SK-N-DZ (cell line): ENCODE results near the gene AP1S1.
A peak's percentile ranks its signal among the peaks of the same experiment; 100 is the strongest.
"Not testable (repeated sequence)": the region's sequence is repeated elsewhere in the genome, so short reads cannot be mapped to it uniquely, and the experiment has no call there.

Source experiments
- DNase-seq: peaks from one replicate; pipeline ENCODE4 v3.0.0-alpha.2; 2015; ENCODE audit warnings: low spot score

Gene AP1S1

GRCh38 chr7:101124376-101125056 lies 29.8 kb upstream of the AP1S1 start:
- no peak for DNase-seq

- no peak for DNase-seq
Measured at GRCh38 chr7:101125989-101126650, 28.2 kb upstream of the AP1S1 start.

GRCh38 chr7:101126651-101127459 lies 27.4 kb upstream of the AP1S1 start, which contains the start of gene SERPINE1:
SERPINE1 (plus strand) TSS chr7:101127104; CDS start chr7:101128394, 1,290 bp downstream.
- peak; percentile 27 for DNase-seq

DNA sequence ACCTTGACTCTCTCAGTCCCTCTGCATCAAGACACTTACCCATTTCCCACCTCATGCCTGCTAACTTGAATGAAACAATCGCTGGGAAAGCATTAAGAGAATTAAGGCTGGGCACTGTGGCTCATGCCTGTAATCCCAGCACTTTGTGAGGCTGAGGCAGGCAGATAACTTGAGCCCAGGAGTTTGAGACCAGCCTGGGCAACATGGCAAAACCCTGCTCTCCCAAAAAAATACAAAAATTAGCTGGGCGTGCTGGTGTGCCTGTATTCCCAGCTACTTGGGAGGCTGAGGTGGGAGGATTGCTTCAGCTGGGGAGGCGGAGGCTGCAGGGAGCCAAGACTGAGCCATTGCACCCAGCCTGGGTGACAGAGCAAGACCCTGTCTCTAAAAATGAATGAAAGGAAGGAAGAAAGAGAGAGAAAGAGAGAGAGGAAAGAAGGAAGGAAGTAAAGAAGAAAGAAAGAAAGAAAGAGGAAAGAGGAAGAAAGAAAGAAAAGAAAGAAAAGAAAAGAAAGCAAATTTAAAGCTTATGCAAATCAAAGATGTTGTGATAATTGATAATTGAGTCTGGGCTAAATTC lies 26.7 kb upstream of the AP1S1 start:
- no peak for DNase-seq

DNA sequence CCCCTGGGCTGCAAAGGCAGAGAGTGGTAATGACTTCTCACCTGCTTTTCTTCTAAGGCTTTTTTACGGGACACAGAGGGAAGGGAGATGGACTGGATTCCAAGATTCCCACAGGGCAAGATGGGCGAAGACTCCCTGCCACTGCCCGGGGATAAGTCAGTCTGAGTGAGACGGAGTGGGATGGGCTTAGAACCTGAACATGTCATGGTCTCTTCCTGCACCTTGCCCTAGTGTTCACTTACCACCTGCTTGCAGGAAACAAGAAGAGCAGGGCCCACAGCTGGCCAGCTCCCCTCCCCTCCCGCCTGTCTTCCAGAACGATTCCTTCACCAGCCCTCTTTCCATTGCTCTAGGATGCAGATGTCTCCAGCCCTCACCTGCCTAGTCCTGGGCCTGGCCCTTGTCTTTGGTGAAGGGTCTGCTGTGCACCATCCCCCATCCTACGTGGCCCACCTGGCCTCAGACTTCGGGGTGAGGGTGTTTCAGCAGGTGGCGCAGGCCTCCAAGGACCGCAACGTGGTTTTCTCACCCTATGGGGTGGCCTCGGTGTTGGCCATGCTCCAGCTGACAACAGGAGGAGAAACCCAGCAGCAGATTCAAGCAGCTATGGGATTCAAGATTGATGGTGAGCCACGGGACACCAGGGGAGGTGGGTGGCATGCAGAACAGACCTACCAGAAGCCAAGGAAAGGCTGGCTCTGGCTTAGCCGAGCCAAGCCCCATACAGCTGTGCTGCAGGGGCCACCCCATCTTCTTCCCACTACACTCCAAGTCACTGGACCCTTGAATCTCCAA lies 26.0 kb upstream of the AP1S1 start:
- no peak for DNase-seq

DNA sequence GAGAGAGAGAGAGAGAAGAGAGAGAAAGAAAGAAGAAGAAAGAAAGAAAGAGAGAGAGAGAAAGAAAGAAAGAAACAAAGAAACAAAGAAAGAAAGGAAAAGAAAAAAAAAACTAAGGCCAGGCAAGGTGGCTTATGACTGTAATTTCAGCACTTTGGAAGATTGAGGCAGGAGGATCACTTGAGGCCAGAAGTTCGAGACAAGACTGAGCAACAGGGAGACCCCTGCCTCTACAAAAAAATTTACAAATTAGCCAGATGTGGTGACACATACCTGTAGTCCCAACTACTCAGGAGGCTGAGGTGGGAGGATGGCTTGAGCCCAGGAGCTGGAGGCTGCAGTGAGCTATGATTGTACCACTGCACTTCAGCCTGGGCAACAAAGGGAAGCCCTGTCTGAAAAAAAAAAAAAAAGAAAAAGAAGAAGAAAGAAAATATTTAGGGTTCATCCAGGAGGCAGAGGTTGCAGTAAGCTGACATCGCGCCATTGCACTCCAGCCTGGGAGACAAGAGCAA lies 24.6 kb upstream of the AP1S1 start:
- no peak for DNase-seq

DNA sequence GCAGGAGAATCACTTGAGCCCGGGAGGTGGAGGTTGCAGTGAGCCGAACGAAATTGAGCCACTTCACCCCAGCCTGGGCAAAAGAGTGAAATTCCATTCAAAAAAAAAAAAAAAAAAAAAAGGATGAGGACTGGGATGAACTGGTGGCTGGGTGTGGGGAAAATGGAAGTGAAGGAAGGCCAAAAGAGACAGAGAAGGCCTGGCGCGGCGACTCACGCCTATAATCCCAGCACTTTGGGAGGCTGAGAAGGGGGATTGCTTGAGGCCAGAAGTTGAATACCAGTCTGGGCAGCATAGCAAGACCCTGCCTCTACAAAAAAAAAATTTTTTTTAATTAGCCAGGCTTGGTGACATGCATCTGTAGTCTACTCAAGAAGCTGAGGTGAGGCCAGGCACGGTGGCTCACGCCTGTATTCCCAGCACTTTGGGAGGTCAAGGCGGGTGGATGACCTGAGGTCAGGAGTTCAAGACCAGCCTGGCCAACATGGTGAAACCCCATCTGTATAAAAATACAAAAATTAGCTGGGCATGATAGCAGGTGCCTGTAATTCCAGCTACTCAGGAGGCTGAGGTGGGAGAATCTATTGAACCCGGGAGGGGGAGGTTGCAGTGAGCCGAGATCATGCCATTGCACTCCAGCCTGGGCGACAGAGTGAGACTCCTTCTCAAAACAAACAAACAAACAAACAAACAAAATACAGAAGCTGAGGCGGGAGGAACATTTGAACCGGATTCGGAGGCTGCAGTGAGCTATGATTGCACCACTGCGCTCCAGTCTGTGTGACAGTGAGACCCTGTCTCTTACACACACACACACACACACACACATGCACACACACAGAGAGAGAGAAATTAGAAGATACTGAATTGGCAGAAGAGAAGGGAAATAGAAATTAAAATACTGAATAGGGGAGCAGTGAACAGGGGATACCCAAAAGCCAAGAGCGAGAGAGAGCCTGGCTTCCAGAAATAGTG lies 21.4 kb upstream of the AP1S1 start:
- not testable (repeated sequence) for DNase-seq

GRCh38 chr7:101133621-101134398 lies 20.5 kb upstream of the AP1S1 start:
- DNase-seq = no peak

- DNase-seq = no peak
Measured at GRCh38 chr7:101134399-101134980, 19.8 kb upstream of the AP1S1 start.

DNA sequence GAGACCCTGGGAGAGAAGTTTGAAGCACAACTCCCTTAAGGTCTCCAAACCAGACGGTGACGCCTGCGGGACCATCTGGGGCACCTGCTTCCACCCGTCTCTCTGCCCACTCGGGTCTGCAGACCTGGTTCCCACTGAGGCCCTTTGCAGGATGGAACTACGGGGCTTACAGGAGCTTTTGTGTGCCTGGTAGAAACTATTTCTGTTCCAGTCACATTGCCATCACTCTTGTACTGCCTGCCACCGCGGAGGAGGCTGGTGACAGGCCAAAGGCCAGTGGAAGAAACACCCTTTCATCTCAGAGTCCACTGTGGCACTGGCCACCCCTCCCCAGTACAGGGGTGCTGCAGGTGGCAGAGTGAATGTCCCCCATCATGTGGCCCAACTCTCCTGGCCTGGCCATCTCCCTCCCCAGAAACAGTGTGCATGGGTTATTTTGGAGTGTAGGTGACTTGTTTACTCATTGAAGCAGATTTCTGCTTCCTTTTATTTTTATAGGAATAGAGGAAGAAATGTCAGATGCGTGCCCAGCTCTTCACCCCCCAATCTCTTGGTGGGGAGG lies 16.5 kb upstream of the AP1S1 start:
- no peak for DNase-seq

- DNase-seq = peak; percentile 49
Measured at GRCh38 chr7:101138213-101138870, 15.9 kb upstream of the AP1S1 start.

- no peak for DNase-seq
Measured at GRCh38 chr7:101140339-101140699, 14.0 kb upstream of the AP1S1 start.

DNA sequence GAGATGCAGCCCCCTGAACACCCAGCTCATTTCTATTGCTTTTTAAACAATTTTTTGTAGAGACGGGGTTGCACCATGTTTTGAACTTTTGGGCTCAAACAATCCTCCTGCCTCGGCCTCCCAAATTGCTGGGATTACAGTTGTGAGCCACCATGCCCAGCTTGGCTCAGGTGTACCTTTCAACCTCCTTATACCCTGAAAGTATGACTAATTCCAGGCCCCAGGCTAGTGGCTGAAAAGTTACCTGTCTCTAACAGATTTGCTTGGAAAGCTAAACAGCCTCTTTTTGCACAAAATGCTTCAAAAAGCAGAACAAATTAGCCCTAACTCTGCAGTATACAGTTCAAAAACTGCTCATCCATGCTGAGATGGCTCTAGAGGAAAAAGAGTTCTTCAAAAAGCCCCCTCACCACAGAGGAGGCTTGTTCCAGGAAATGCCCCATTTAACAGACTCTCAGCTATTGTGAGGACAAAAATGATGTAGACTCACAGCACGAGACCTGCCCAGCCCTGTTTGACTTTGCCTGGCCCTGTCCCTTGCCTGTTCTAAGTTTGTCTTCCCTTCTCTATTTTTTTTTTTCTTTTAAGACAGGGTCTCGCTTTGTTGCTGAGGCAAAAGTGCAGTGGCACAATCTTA lies 13.4 kb upstream of the AP1S1 start:
- no peak for DNase-seq

DNA sequence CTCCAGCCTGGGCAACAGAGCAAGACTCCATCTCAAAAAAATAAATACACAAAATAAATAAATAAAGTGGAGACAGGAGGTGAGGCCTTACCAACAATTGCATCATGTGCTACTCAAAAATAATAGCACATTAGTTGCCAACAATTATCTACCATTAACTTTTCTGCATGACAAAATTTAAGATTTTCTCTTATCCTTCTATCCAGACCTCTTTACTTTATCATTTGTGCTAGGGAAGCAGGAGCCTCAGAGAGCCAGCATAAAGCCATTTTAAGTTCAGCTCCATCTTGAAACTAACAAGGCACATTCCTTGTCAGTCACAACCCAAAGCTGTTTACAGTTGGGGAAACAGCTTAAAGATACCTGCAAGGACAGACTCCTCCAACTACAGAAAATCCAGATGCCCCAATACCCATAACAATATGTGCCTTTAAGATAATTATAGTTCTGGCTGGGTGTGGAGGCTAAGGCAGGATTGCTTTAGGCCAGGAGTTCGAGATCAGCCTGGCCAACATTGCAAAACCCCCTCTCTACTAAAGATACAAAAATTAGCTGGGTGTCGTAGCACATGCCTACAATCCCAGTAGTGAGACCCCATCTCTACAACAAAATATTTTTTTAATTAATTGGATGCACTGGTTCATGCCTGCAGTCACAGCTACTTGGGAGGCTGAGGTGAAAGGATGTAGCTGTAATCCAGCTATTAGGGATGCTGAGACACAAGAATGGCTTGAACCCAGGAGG lies 2.2 kb upstream of the AP1S1 start:
- no peak for DNase-seq

DNA sequence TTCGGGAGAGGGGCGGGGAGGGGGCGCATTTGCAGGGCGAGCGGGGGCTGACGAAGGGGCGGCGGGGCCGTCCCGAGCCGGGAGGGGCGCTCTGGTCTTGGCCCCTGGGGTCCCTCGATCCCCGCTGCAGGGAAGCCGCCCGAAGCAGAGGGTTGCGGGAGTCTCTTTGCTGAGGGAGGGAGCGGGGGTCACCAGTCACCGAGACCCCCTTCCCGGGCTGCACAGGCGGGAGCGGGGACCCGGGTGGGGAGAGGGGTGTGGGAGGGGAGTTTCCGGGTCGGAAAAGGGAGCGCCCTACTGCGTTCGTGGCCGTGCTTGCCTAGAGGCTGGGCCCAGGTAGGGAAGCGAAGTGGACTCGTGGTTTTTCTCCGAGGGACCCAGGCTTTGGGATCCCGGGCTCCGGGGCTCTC lies 422 bp downstream of the AP1S1 start:
- no peak for DNase-seq

DNA sequence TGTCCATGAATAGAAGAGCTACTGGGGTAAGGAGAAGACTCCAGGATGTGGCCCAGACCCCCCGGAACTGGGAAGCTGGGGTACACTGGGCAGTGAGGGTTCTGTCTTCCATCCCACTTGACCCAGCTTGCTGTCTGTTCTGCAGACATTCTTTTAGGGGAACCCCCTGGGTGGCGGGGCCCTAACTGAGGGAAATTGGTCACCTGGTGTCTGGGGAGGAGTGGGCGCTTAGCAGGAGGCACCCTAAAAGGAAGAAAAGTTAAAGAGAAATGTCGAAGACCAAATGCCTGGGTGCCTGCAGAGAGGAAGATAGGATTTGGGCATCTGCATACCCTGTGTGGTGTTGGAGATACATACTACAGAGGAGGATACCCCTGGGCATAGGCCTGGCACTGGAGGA lies 1.0 kb downstream of the AP1S1 start:
- DNase-seq = no peak

GRCh38 chr7:101156277-101156676 lies 2.0 kb downstream of the AP1S1 start:
- DNase-seq = no peak
